K562 (cell line): ENCODE measurements around the gene CLDN25. TPM values are rescaled to one million over a fixed set of nuclear protein-coding genes. Genes with fewer than 3 reads are reported as not detected.

Source experiments
- CREB1 ChIP-seq, 2 experiments: sonication (generic) in 1 of 2; formaldehyde crosslinking in 1 of 2; IDR thresholded peaks; 2 replicates each; pipeline versions ENCODE4 v1.6.1 to v1.8.0; 2012 to 2022; ENCODE audit warnings: inconsistent platforms in 1 of 2, mild to moderate bottlenecking in 1 of 2, missing genetic modification reagents in 1 of 2, moderate library complexity in 1 of 2
- ERF ChIP-seq: fragments of 450-650 bp; formaldehyde crosslinking; IDR thresholded peaks from 2 replicates; pipeline ENCODE4 v1.4.0; 2020; ENCODE audit warnings: mild to moderate bottlenecking, mixed read lengths
- FOXM1 ChIP-seq, 2 experiments: fragments of 450-650 bp in 1 of 2; sonication (generic) in 1 of 2; formaldehyde crosslinking in 1 of 2; IDR thresholded peaks; 2 replicates each; pipeline versions ENCODE4 v1.6.1 to v1.9.0; 2017 to 2022; ENCODE audit warnings: low read depth in 2 of 2, mild to moderate bottlenecking in 2 of 2, missing genetic modification reagents in 1 of 2, moderate library complexity in 1 of 2
- ILF3 ChIP-seq: fragments of 450-650 bp; IDR thresholded peaks from 2 replicates; pipeline ENCODE4 v1.6.1; 2018; ENCODE audit warnings: antibody characterized with exemption, mild to moderate bottlenecking, moderate library complexity, borderline replicate concordance
- KAT2B ChIP-seq: IDR thresholded peaks from one replicate; pipeline ENCODE4 v1.6.1; 2012; ENCODE audit warnings: low read depth, mild to moderate bottlenecking, control low read depth, inconsistent platforms, low read length, moderate library complexity
- MCM3 ChIP-seq: fragments of 450-650 bp; IDR thresholded peaks from 2 replicates; pipeline ENCODE4 v1.6.1; 2016
- MTA1 ChIP-seq: fragments of 450-650 bp; IDR thresholded peaks from 2 replicates; pipeline ENCODE4 v1.6.1; 2017; ENCODE audit warnings: borderline replicate concordance
- SMAD4 ChIP-seq: fragments of 250-450 bp; sonication (Bioruptor Pico); conservative IDR thresholded peaks from 2 replicates; pipeline ENCODE4 v1.8.0; 2021; ENCODE audit warnings: inconsistent platforms, mild to moderate bottlenecking, moderate library complexity
- STAT5B ChIP-seq: fragments of 250-450 bp; sonication (Bioruptor Pico); IDR thresholded peaks from 2 replicates; pipeline ENCODE4 v1.8.0; 2021; ENCODE audit warnings: mild to moderate bottlenecking, inconsistent platforms
- ZFP30 ChIP-seq: fragments of 250-450 bp; sonication (Bioruptor Pico); IDR thresholded peaks from 2 replicates; pipeline ENCODE4 v1.8.0; 2022; ENCODE audit warnings: moderate library complexity, mild to moderate bottlenecking, inconsistent platforms, borderline replicate concordance
- ZNF263 ChIP-seq: sonication (generic); formaldehyde crosslinking; IDR thresholded peaks from 2 replicates; pipeline ENCODE4 v1.8.0; 2022; ENCODE audit warnings: mild to moderate bottlenecking, missing genetic modification reagents, borderline replicate concordance
- ZNF717 ChIP-seq: fragments of 250-450 bp; sonication (Bioruptor Pico); IDR thresholded peaks from 2 replicates; pipeline ENCODE4 v1.5.0; 2021
- ZNF830 ChIP-seq: fragments of 250-450 bp; sonication (Bioruptor Pico); IDR thresholded peaks from 2 replicates; pipeline ENCODE4 v1.5.0; 2021; ENCODE audit warnings: mild to moderate bottlenecking
- ZSCAN29 ChIP-seq: fragments of 450-650 bp; IDR thresholded peaks from 2 replicates; pipeline ENCODE4 v1.6.1; 2017
- polyA plus RNA-seq, 8 experiments: library from polyadenylated mRNA; depleted of rRNA in 4 of 8; stranded (reverse) in 5 of 8; unstranded in 3 of 8; fragments of >200 nt; fragmentation: Nextera tagmentation in 2 of 8; fragmentation: Illumina TruSeq in 1 of 8; extraction: Ambion mirVana in 2 of 8; extraction: Trizol in 1 of 8; gene quantifications; 2 replicates each; pipeline versions ENCODE4 v1.2.1 to v1.2.3, GENCODE V29; 2011 to 2014; ENCODE audit warnings: inconsistent platforms in 1 of 8, missing spikeins in 1 of 8
- total RNA-seq, 7 experiments: library from RNA; depleted of rRNA in 6 of 7; stranded (reverse); fragments of >200 nt in 6 of 7; fragmentation: Illumina TruSeq in 2 of 7; extraction: Trizol in 2 of 7; gene quantifications; 2 replicates each; pipeline versions ENCODE4 v1.2.1 to v1.2.3, GENCODE V29; 2011 to 2021; ENCODE audit warnings: low replicate concordance in 1 of 7
- TF ChIP-seq, protein P1 (sequence below): fragments of 250-450 bp; sonication (Bioruptor Pico); IDR thresholded peaks from 2 replicates; pipeline ENCODE4 v1.8.0; 2022; ENCODE audit warnings: inconsistent platforms
- TF ChIP-seq, protein P2 (sequence below): sonication (generic); IDR thresholded peaks from 2 replicates; pipeline ENCODE4 v1.6.1; 2016
- TF ChIP-seq, protein P3 (sequence below): fragments of 150-350 bp; IDR thresholded peaks from 2 replicates; pipeline ENCODE4 v1.6.1; 2014; ENCODE audit warnings: low read depth, mild to moderate bottlenecking, low read length, borderline replicate concordance
- TF ChIP-seq, protein P4 (sequence below): fragments of 250-450 bp; sonication (Bioruptor Pico); IDR thresholded peaks from 2 replicates; pipeline ENCODE4 v1.4.0; 2020
- TF ChIP-seq, protein P5 (sequence below), 2 experiments: fragments of 250-450 bp in 1 of 2; fragments of 450-650 bp in 1 of 2; sonication (Bioruptor Pico) in 1 of 2; IDR thresholded peaks; 2 replicates each; pipeline versions ENCODE4 v1.6.1 to v1.8.0; 2016 to 2021; ENCODE audit warnings: mild to moderate bottlenecking in 2 of 2, moderate library complexity in 2 of 2, missing compliant biosample characterization in 1 of 2, missing genetic modification characterization in 1 of 2

The CLDN25 gene
- total and polyA plus RNA-seq, 9 of the 15 experiments (the other 6 are each of a cell fraction or from before 2014, with no cell fraction given) = not detected

DNA sequence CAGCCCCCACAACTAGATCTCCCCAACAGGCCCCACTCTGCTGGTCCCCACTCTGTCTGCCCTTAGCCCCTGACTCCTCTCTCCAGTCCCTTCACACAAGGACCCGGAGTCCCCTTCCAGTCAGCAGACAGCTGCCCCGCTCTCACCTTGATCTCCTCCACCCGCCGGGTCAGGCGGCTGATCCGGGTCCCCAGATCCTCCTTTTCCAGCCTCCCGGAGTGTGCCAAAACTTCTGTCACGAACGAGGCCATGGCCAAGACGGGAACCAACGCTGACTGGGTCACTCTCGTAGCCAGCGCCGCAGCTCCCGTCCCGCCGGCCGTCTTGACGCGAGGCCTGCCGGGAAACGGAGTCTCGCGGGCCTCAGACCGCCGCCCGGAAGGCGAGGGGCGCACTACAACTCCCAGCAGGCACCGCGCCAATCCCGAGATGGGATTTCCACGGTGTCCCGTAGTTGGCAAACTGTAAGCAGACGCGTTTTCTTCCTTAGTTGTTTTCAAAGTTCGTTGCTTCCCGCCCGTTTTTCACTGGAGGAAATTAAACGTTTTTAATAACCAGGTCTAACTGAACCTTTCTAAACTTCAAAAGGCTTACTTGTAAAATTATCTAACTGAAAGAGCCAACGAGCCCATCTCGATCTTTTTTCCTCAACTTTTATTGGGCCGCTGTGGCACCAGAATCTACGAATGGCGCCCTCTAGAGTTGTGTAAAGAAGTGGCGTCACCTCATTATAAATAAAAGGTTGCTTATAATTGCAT is 6.0 kb upstream of the CLDN25 start, which contains the start of gene ZW10 (continued):
- TF ChIP-seq, protein P1, sequence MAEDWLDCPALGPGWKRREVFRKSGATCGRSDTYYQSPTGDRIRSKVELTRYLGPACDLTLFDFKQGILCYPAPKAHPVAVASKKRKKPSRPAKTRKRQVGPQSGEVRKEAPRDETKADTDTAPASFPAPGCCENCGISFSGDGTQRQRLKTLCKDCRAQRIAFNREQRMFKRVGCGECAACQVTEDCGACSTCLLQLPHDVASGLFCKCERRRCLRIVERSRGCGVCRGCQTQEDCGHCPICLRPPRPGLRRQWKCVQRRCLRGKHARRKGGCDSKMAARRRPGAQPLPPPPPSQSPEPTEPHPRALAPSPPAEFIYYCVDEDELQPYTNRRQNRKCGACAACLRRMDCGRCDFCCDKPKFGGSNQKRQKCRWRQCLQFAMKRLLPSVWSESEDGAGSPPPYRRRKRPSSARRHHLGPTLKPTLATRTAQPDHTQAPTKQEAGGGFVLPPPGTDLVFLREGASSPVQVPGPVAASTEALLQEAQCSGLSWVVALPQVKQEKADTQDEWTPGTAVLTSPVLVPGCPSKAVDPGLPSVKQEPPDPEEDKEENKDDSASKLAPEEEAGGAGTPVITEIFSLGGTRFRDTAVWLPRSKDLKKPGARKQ = no peak
- TF ChIP-seq ERF (CRISPR knock-in tag) (no peak), ILF3 (peak; percentile 79; the same call in 1 of the 2 replicates), MCM3 (no peak), SMAD4 (peak; percentile 53), ZNF830 (no peak), ZFP30 (no peak), MTA1 (no peak), FOXM1 (IDR thresholded peaks at IDR 0.05; ENCODE audit: low read depth) (peak; percentile 52; the same call in 1 of the 2 replicates), FOXM1 (CRISPR knock-in tag; IDR thresholded peaks at IDR 0.05; ENCODE audit: low read depth) (0 out of 2 replicates have a peak, but pooled peaks have one; percentile 65), CREB1 (IDR thresholded peaks at IDR 0.05) (peak; percentile 56; the same call in 1 of the 2 replicates), CREB1 (CRISPR knock-in tag; IDR thresholded peaks at IDR 0.05) (peak; percentile 58), KAT2B (no peak), ZNF263 (CRISPR knock-in tag) (no peak; the same call in 1 of the 2 replicates), STAT5B (no peak), ZNF717 (CRISPR knock-in tag) (no peak), ZSCAN29 (no peak)
- TF ChIP-seq, protein P2, sequence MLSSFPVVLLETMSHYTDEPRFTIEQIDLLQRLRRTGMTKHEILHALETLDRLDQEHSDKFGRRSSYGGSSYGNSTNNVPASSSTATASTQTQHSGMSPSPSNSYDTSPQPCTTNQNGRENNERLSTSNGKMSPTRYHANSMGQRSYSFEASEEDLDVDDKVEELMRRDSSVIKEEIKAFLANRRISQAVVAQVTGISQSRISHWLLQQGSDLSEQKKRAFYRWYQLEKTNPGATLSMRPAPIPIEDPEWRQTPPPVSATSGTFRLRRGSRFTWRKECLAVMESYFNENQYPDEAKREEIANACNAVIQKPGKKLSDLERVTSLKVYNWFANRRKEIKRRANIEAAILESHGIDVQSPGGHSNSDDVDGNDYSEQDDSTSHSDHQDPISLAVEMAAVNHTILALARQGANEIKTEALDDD = no peak
- TF ChIP-seq, protein P3, sequence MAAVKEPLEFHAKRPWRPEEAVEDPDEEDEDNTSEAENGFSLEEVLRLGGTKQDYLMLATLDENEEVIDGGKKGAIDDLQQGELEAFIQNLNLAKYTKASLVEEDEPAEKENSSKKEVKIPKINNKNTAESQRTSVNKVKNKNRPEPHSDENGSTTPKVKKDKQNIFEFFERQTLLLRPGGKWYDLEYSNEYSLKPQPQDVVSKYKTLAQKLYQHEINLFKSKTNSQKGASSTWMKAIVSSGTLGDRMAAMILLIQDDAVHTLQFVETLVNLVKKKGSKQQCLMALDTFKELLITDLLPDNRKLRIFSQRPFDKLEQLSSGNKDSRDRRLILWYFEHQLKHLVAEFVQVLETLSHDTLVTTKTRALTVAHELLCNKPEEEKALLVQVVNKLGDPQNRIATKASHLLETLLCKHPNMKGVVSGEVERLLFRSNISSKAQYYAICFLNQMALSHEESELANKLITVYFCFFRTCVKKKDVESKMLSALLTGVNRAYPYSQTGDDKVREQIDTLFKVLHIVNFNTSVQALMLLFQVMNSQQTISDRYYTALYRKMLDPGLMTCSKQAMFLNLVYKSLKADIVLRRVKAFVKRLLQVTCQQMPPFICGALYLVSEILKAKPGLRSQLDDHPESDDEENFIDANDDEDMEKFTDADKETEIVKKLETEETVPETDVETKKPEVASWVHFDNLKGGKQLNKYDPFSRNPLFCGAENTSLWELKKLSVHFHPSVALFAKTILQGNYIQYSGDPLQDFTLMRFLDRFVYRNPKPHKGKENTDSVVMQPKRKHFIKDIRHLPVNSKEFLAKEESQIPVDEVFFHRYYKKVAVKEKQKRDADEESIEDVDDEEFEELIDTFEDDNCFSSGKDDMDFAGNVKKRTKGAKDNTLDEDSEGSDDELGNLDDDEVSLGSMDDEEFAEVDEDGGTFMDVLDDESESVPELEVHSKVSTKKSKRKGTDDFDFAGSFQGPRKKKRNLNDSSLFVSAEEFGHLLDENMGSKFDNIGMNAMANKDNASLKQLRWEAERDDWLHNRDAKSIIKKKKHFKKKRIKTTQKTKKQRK = no peak
- TF ChIP-seq, protein P4, sequence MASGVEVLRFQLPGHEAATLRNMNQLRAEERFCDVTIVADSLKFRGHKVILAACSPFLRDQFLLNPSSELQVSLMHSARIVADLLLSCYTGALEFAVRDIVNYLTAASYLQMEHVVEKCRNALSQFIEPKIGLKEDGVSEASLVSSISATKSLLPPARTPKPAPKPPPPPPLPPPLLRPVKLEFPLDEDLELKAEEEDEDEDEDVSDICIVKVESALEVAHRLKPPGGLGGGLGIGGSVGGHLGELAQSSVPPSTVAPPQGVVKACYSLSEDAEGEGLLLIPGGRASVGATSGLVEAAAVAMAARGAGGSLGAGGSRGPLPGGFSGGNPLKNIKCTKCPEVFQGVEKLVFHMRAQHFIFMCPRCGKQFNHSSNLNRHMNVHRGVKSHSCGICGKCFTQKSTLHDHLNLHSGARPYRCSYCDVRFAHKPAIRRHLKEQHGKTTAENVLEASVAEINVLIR (CRISPR knock-in tag) = peak; percentile 43; the same call in 1 of the 2 replicates
- TF ChIP-seq, protein P5, sequence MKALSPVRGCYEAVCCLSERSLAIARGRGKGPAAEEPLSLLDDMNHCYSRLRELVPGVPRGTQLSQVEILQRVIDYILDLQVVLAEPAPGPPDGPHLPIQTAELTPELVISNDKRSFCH (CRISPR knock-in tag; IDR thresholded peaks at IDR 0.05) = no peak
- TF ChIP-seq, protein P5 (tag; IDR thresholded peaks at IDR 0.05) = 0 out of 2 replicates have a peak, but pooled peaks have one; percentile 53
